ENCODE data around the gene ZNF775.
A peak's percentile ranks its signal among the peaks of the same experiment; 100 is the strongest.

The ZNF775 gene

DNA sequence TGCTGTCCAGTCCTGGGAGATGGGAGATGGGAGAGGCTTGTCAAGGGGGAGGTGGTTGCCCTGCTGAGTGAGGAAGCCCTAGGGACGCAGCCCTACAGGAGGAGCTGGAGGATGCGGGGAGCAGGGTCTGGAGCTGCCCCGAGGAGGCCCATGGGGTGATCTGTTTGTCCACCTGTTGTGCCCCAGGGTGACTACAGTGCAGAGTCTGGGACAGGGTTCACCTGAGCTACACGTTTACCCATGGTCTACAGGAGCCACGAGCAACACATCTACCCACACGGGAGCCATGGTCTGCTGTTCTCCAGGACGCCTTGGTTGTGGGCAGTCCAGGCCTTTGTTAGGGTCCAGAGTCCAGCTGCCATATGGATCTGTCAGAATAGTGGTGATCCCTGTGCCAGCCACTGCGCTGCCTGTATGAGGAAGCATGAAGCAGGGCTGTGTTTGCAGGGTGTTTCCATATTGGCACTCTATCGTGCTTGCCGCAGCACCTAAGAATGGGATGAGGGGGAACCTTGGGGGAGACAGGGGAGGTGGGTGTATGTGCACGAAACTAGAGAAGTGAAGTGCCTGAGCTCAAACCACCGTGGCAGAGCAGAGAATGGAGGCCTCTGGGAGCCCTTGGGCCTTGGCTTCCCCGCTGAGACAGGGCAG lies 23.7 kb downstream of the ZNF775 start:
- no peak for DNase-seq

DNA sequence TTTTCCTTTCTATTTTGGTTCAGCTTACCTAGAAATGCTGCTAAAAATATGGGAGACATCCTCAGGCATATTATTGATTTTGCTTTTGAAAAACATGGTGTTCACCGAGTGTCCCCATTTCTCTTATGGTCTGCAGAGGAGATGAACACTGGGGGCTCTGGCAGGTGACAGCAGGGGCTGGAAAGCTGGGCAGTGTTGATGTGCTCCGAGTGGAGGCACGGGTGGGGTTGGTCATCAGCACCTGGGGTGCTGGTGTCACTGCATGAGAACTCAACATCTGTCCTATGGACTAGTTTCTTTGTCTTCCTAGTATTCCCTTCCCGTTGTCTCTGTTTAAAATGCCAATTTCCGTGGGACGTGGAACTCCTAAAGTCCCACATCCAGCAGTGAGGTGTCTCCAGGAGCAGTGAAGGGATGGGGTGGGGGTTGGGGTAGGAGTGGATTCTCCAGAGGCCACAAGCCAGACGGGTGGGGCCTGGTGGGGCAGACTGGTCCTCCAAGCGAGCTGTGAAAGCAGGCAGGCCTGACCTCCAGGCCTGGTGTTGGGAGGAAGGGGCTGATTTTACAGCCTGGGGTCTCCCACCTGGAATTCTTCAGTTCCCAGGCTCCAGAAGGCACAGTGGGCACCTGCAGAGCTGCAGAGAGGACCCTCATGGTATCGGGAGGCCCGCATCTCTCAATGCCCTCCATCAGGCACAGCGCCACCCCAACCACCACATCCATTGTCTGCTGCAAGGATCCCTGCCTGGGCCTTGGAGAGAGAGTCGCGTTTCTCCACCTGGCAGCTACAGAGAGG lies 24.4 kb downstream of the ZNF775 start:
- DNase-seq: no peak

DNA sequence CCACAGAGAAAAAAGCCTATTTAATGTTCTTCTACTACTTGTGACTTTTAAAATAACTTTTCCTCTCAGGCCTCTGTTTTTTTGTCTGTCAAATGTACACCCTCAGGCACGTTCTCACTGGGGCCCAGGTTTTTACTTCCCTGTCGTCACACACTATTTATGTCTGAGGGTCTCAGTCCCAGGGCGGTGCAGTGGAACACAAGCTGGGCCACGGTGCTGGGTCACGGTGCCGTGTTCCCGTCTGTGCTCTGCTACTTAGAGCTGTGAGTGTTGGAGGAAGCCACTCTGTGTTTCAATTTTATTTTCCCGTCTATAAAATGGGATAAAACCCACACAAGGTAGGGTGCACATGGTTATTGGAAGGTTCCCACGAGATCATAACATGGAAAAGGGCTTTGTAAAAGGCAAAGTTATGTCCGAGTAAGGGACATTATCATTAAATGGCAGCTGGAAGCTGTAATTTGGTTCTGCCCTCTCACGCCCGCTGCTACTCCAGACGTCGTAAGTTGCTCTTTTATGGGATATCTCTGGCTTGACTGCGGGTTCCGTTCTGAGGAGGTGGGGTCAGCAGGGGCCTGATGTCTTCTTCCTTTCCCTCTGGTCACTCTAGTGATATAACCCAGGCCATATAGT lies 25.2 kb downstream of the ZNF775 start:
- DNase-seq: no peak

DNA sequence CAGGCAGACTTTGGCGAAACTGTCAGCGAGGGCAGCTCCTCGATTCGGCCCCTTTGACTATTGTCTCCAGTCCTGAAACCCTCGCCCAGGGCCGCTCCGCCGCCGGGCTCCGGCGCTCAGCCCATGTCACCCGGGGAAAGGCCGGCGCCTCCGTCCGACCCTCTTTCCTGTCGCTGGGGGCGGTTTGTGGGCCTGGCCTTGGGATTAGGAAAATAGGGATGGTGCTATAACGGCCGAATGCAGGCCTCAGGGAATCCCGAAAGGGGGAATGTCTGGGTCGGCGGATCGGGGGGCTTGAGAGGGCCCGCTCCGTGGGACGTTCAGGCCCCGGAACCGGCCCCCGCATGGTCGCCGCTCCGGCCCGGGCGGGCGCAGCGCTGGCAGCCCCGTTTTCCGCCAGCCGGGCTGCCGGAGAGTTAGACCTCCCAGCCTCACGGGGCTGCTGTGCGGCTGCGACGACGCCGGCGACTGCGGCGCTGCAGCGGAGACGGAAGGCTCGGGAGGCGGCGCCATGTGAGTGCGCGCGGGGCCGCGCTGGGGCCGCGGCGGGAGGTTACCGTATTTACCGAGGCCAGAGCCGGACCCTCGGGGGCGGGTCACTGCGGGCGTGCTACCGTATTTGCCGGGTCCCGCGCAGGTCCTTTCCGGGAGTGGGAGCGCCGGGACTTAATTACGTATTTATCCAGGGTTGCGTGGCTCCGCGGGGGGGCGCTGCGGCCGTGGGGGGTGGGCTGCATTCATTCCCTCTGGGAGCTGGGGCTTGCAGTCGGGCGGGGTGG lies 25.9 kb downstream of the ZNF775 start:
- DNase-seq: peak; percentile 73

DNA sequence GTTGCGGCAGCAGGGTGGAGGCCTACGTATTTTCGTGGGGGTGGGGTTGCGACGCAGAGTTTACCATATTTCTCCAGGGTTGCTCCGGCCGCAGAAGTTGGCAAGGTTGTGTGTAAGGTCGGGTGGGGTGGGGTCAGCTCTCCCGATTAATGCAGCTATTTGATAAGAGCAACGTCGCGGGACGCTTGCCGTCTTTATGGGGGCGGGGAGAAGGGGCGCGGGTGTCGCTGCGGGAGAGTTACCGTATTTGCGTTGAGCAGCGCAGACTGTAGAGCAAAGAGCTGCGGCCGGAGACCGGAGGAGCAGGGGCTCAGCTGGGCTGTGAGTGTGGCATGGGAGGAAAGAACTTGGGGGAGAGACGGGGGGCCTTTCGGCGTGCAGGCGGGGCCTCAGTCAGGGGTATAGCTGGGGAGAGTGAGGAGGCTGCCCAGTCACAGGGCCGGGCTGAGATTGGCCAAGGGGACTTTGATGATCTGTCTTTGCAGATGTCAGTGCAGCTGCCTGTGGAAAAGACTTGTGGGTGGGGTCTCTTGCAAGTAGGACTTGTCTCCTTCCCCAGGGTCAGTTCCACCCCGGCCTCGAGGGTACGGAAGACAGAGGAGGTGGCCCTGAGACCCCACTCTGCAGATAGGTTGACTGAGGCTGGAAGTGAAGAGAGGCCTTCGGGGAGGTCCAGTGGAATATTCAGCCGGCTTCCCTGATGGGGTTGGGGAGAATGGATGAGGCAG lies 26.6 kb downstream of the ZNF775 start:
- peak; percentile 36 for DNase-seq

DNA sequence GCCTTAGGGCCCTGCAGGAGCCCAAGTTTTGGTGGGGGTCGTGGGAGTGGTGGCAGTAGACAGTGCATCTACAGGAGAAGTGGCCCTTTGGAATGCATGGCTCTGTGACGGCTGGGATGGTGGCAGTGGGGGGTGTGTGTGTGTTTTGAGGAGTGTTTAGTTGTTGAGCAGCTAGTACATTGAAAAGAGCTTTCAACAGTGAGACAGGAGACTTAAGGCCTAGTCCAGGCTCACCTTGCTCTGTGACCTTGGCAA lies 27.1 kb downstream of the ZNF775 start:
- DNase-seq: no peak

DNA sequence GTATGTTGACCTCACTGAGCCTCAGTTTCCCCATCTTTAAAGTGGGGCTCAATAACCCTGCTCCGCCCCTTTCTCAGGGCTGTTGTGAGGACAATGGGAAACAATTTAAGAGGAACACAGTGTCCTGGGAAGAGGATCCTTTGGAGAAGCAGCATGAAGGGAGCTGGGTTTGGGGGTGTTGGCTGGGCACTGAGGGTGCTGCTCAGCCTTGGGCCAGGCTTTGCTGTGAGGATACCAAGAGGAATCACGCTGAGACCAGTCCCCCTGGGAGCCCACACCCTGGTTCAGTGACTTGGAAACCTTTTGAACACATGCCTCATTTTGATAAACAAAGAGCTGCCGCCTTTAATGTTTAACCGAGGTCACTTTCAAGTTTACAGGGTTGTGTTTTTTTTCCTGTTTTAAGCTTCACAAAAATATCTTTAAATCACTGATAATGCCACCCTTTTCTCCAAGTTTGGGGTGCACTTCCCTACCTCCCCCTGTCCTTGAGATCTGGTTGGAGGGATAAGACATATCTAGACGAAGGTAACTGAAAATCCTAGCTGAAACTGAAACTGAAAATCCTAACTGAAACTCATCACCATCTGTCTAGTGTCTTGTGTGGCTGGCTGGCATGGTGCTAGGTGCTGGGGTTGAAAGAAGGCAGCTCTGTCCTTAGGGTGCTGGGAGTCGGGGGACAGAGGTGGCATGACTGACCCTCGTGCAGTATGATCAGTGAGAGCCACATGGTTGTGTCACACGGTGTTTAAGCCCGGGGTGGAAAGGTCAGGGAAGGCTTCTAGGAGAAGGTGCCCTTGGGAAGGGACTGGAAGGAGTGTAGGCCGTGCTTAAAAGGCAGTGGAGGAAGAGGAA lies 27.7 kb downstream of the ZNF775 start:
- peak; percentile 25 for DNase-seq

DNA sequence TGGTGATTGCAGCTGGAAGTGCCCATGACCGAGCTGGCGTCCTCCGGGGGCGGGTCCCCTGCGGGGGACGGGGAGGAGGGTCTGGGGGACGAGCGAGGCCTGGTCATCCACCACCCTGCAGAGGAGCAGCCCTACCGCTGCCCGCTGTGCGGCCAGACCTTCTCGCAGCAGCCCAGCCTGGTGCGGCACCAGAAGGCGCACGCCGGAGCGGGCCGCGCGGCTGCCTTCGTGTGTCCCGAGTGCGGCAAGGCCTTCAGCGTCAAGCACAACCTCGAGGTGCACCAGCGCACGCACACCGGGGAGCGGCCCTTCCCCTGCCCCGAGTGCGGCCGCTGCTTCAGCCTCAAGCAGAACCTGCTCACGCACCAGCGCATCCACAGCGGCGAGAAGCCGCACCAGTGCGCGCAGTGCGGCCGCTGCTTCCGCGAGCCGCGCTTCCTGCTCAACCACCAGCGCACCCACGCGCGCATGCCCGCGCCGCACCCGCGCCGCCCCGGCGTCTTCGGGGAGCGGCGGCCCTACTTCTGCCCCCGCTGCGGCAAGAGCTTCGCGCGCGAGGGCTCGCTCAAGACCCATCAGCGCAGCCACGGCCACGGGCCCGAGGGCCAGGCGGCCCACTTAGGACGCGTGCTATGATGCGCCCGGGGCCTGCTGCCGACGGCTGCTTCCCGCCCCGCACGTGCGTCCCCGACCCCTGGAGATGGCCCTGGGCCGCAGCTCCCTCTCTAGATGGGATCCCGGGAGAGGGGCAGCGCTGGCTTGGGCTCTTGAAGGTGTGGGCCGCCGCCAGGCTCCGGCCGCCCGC lies 28.7 kb downstream of the ZNF775 start:
- DNase-seq: no peak

DNA sequence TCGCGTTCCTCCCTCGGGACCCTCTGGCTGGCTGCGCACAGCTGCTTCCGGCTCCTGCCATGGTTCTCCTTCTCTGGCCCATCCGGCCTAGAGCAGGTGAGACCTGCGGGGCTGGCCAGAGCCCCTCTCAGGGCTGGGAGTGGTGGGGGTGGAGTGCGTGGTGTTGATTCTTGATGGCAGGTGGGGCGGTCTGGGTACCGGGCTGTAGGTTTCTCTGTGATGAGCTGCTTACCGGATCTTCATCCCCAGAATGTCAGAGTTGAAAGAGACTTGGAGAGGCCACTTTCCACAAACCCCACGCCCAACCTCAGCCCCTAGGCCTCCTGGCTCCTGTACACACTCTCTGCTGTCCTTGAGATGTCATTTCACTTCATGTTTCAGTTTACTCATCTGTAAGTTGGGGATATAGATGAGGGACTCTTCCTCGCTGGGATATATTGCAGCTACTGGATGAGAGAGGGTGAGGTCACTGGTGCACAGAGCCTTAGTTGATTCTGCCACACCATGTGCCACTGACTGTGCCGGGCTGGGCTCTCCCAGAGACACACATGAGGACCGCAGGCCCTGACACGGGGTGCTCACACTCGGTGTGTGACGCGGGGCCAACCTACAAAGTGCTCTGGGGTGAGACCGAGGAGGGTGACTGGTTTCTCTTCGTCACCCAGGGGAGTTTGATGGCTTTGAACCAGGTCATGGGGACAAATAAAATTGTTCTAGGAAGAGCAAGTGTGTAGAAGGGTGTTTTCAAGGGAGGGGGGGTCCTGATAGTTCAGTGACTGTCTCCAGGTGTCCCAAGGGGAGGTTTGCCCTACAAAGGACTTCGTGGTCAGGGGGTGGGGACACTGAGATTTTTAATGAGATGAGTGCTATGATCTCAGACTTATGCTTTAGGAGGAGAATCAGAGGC lies 29.5 kb downstream of the ZNF775 start:
- no peak for DNase-seq

DNA sequence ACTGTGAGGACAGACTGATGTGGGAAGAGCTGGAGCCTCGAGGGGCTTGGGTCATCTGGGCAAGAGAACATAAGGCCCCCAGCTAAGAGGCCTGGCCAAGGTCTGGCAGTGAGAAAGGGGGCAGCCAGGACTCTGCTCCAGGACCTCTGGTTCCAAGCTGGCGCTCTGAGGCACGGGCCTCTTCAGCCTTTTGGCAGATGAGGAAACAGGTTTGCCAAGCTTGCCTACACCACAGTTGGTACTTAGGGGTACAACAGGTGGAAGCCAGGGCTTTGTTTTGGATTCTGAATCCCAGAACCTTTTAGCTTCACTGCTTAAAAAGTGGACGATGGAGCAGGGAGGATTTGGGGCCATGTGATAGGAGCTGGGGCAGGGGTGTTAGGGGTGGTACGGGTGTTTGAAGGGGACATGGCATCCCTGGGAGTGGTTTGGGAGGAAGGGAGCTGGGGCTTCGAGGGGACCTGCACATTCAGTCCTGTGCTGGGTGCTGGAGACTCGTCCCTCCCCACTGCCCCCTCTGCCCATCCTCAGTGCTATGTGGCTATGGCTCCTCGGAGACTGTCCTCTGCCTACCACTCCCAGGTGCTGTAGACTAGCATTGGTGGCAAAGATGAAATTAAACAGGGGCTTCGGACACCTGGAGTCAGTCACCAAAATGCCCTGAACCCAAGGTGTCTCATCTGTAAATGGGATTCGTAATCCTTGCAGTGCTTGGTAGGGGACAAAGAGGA lies 30.3 kb downstream of the ZNF775 start:
- no peak for DNase-seq

DNA sequence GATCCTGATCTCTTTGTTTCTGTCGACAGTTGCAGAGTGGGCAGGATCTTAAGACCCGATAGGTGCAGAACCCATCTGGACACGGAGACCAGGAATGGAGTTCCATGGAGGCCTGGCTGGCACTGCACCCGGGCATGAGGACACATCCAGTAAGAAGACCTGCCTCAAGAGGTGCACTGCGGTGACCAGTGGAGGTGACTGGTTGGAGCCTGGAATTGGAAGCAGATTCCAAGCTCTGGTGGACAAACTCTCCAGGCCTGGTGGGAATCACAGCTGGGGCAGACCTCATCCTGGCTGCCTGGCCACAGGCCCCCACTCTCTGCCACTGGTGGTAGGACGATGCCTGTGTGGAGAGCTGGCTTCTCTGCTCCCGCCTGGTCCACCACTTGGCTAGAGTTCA lies 31.0 kb downstream of the ZNF775 start:
- DNase-seq: no peak

DNA sequence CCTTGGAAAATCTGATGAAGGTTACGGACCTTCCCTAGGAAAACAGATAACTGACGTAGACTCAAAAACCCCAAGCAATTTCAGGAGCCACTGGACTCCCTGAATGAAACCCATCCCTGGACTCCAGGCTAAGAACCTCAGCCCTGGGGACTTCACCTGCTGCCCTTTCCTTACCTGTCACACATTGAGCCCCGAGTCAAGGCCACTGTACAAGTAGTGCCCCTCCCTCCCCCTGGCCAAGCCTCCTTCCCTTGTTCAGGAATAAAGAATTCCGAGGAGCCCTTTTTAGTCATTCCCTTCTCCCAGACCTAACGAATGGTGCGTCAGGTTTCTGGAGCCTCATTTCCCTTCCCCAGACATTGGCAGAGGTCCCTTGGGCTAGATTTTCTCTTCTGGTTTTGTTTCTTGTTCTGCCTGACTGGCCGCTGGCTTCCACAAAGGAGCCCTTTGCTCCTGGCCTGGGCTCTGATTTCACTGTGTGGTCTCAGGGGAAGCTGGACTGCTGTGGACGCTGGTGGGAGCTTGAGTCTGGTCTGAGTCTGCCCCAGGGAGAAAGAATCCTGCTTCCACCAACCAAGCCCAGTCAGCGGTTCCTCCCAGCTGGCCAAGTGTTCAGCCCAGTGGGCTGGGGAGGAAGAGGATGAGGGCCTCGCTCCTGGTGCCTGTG lies 31.7 kb downstream of the ZNF775 start:
- DNase-seq: no peak

DNA sequence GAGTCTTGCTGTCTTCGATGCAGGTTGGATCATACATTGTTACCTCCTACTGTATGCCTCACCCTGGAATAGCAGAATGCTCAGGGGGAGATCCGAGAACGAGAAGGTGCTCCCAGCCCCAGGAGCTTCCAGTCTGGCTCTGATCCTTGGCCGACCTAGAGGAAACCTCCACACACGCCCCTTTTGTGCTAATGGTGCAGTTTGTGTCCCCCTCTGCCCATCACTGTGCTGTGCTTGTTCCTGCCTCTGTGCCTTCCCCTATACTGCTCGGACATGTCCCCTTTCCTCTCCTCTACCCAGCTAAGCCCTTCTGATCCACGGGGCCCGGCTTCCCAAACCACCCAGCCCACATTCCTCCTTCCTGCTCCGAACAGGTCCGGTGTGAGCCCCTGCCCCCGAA lies 32.5 kb downstream of the ZNF775 start:
- DNase-seq: no peak

DNA sequence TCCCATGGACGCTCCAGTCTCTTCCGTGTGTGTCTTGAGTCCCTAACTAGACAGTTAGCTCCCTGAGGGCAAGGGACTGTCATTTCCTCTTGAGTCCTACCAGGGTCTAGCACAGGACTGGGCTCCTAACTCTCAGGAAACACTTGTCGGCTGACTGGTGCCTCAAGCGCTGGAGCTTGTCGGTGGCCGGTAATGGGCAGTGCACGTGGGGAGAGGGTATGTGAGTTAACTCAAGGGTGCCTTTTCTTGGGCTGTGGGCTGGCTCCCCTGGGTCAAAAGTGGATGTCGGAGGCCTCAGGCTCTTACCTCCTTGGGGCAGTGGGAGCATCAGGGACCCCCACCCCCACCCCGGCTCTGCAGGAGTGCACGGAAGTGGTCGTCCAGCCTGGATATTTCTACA lies 32.9 kb downstream of the ZNF775 start:
- DNase-seq: no peak

DNA sequence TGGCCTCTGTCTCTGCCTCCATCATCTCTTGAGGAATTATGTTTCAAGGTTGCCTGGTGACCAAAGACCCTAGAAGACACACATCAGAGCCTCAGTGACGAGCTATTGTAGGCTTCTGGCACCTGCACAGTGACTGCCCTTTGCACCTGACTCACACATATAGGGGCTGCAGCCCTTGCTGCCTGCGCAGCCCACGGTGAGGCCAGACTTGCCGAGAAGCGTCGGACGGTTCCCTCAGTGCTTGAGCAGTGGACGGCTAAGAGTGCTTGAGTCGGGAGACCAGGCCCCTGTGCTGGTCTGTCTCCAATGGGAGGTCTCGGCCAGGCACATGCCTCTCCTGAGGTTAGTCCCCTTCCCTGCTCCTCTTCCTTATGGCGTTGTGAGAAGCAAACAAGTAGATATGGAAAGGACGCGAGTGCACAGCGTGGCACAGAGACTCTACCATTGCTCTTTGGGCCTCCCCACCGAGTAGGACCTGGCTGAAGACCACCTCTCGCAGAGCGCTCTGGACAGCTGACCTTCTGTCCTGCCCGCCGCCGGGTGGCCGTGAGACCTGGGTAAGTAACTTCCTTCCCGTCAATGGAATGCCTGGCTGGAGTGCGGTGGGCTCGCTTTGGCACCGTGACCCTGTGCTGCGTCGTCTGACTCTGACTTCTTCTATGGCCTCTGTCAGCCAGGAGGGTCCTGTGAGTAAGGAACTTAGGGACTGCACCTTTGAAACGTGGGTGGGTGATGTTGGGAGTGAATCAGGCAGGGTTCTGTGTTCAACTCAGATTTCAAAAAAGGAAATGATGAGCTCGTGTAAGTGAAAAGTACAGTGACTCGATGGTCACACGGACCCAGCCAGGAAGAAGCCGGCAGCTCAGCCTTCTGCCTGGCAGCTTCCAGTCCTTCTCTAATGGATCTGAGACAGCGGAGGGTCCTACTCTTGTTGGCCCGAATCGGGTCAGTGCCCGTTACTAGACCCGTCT lies 33.7 kb downstream of the ZNF775 start:
- DNase-seq: no peak

DNA sequence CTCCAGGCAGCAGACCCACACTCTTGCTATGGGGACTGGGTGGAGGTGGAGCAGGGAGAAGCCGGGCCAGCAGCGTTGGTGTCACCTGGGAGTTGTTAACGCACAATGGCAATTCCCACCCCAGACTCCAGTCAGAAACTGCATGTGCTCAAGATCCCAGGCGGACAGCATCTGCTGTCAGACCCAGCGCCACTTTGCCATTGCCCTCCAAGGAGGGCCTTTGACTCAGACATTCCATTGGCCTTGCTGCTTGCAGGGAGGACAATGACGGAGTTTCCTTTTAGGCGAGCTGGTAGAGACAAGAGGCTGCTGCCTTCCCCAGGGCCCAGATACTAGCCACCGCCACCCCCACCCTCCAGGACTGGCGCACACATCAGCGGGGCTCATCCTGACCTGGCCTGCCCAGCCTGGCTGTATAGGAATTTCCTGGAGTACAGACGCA lies 34.5 kb downstream of the ZNF775 start:
- DNase-seq: no peak
